Aorta (tissue), 5 donors: ENCODE measurements around the gene PROK2. TPM values are rescaled to one million over a fixed set of nuclear protein-coding genes. Genes with fewer than 3 reads are reported as not detected.
A peak's percentile ranks its signal among the peaks of the same experiment; 100 is the strongest.

Experiments used
- ATAC-seq: fragments of 200-7000 bp; cut with Tn5 transposase; one replicate; pipeline ENCODE4 v1.9.1; 2022; ENCODE audit warnings: moderate library complexity; ENCODE audit not compliant: low FRiP score
- DNase-seq, 2 donors: peaks; one replicate each; pipeline ENCODE4 v3.0.0-alpha.2; 2020
- H3K27ac ChIP-seq, 2 donors: one replicate each; pipeline ENCODE4 v1.5.1; 2013; ENCODE audit warnings: low read length in 2 of 2, mild to moderate bottlenecking in 2 of 2, moderate library complexity in 2 of 2, control low read depth in 1 of 2, inconsistent platforms in 1 of 2, low read depth in 1 of 2
- H3K27me3 ChIP-seq, 2 donors: one replicate each; pipeline ENCODE4 v1.6.1; 2013; ENCODE audit warnings: control low read depth in 1 of 2, low read length in 1 of 2, mild to moderate bottlenecking in 1 of 2, moderate library complexity in 1 of 2; ENCODE audit not compliant: insufficient read depth in 2 of 2, control insufficient read depth in 1 of 2
- H3K36me3 ChIP-seq, 2 donors: one replicate each; pipeline ENCODE4 v1.6.1; 2013; ENCODE audit warnings: control low read depth in 1 of 2, low read length in 1 of 2, mild to moderate bottlenecking in 1 of 2; ENCODE audit not compliant: insufficient read depth in 2 of 2, control insufficient read depth in 1 of 2
- H3K4me1 ChIP-seq, 2 donors: one replicate each; pipeline ENCODE4 v1.6.1; 2013; ENCODE audit warnings: low read length in 2 of 2, control low read depth in 1 of 2, mild to moderate bottlenecking in 1 of 2, moderate library complexity in 1 of 2; ENCODE audit not compliant: insufficient read depth in 2 of 2, control insufficient read depth in 1 of 2
- H3K4me3 ChIP-seq, 2 donors: one replicate each; pipeline ENCODE4 v1.5.1; 2013; ENCODE audit warnings: low read length in 2 of 2, control low read depth in 1 of 2, mild to moderate bottlenecking in 1 of 2
- H3K9me3 ChIP-seq: one replicate; pipeline ENCODE4 v1.6.1; 2013; ENCODE audit warnings: mild to moderate bottlenecking, low read length; ENCODE audit not compliant: control insufficient read depth
- WGBS, 2 donors: extraction: QIAGEN DNeasy Blood & Tissue Kit; methylation state at CpG; one replicate each; pipeline ENCODE4 v1.1.7; 2013; 5-methylcytosine and 5-hydroxymethylcytosine counted together
- intact Hi-C, 2 donors: fragments of 100-400 bp; cut with DNase I; formaldehyde crosslinking; loops; one replicate each; pipeline versions ENCODE4 v1.14.2 to v1.15.0; 2022
- polyA plus RNA-seq, 2 donors: library from polyadenylated mRNA; stranded (reverse); fragments of 200-250 nt; gene quantifications; one replicate each; pipeline ENCODE4 v1.2.3, GENCODE V29; 2013
- total RNA-seq, 2 donors: library from RNA; stranded (reverse); fragmentation: NEBNext Ultra II Directional; extraction: Animal tissue kit (Norgen Biotek cat#: 25700); gene quantifications; one replicate each; pipeline ENCODE4 v1.2.1, GENCODE V29; 2021
- donor health status: healthy with polysubstance abuse.
- donor health status: Bipolar disorder and iron deficiency.
- donor health status: DM: no; HTN: no; CAD: no.
- donor health status: DM: no; HTN: no; CAD: no.
- donor health status: DM: yes; HTN: yes; CAD: no.

Gene PROK2
- total and polyA plus RNA-seq, 4 donors: 0.64 to 3.8 (median 1.4) TPM

- Histone ChIP-seq H3K4me1 (no peaks in the 10 kb centered on the region), H3K27me3 (no peaks in the 10 kb centered on the region), H3K36me3 (no peaks in the 10 kb centered on the region), H3K4me3 (no peak overlapping the region), H3K27ac (no peak overlapping the region), H3K9me3 (no peaks in the 10 kb centered on the region)
- no peak for ATAC-seq
- DNase-seq: no peak
- WGBS, 2 donors: 86 to 89% methylated on average over 5 of the region's 5 CpGs
- intact Hi-C loops: no loop called here
Measured at GRCh38 chr3:71759401-71759800, 25.5 kb downstream of the PROK2 start.

GRCh38 chr3:71758091-71758490 is 26.9 kb downstream of the PROK2 start:
- no peak for DNase-seq
- Histone ChIP-seq H3K36me3 (no peaks in the 10 kb centered on the region), H3K4me3 (no peak overlapping the region), H3K27me3 (no peaks in the 10 kb centered on the region), H3K9me3 (no peaks in the 10 kb centered on the region), H3K27ac (no peak overlapping the region), H3K4me1 (no peaks in the 10 kb centered on the region)
- WGBS, 2 donors: 96 to 100% methylated on average over 2 of the region's 2 CpGs
- intact Hi-C loops: loop anchor here in 1 of 2 donors (1.0 kb wide), 1 partner anchor 11 kb away; no protein-coding TSS in a partner anchor
- ATAC-seq: no peak

- no peaks in the 10 kb centered on the region for H3K9me3 ChIP-seq
- DNase-seq (no peak), ATAC-seq (no peak)
- intact Hi-C loops: no loop called here
- no peak overlapping the region for H3K4me3 ChIP-seq
- H3K36me3 ChIP-seq: no peaks in the 10 kb centered on the region
- H3K27ac ChIP-seq: no peak overlapping the region
- no peaks in the 10 kb centered on the region for H3K27me3 ChIP-seq
- 25 to 29% methylated on average over 64 to 65 of the region's 65 CpGs for WGBS, 2 donors
- H3K4me1 ChIP-seq: no peaks in the 10 kb centered on the region
Measured at GRCh38 chr3:71754610-71755253, 30.2 kb downstream of the PROK2 start.

- intact Hi-C loops: no loop called here
- no peak within 1 kb of the TSS for H3K27ac ChIP-seq
- H3K9me3 ChIP-seq: no peaks in the 10 kb centered on the region
- H3K4me3 ChIP-seq: peak within 1 kb of the TSS; percentile 57 to 66
- WGBS, 2 donors: 1% methylated on average over 62 to 131 of the region's 131 CpGs
- H3K4me1 ChIP-seq: no peaks in the 10 kb centered on the region
- DNase-seq (peak in 1 of 2 donors; percentile 78), ATAC-seq (no peak)
- H3K36me3 ChIP-seq: no peaks in the 10 kb centered on the region
- H3K27me3 ChIP-seq: no peaks in the 10 kb centered on the region
Measured at GRCh38 chr3:71753701-71754609, 31.0 kb downstream of the PROK2 start, which contains the start of gene GPR27. TSS of gene GPR27 (plus strand) at chr3:71753855. CDS start at chr3:71754050, 195 bp downstream.

GRCh38 chr3:71752831-71753700 is 31.9 kb downstream of the PROK2 start:
- intact Hi-C loops: no loop called here
- Histone ChIP-seq H3K27me3 (no peaks in the 10 kb centered on the region), H3K4me3 (peak overlapping the region; percentile 57 to 66), H3K4me1 (no peaks in the 10 kb centered on the region), H3K9me3 (no peaks in the 10 kb centered on the region), H3K36me3 (no peaks in the 10 kb centered on the region), H3K27ac (no peak overlapping the region)
- ATAC-seq: no peak
- DNase-seq: no peak
- 20 to 27% methylated on average over 50 to 68 of the region's 68 CpGs for WGBS, 2 donors

- Histone ChIP-seq H3K9me3 (no peaks in the 10 kb centered on the region), H3K27ac (no peak overlapping the region), H3K36me3 (no peaks in the 10 kb centered on the region), H3K4me3 (no peak overlapping the region), H3K4me1 (no peaks in the 10 kb centered on the region), H3K27me3 (no peaks in the 10 kb centered on the region)
- ATAC-seq: no peak
- intact Hi-C loops: no loop called here
- WGBS, 2 donors: 94 to 97% methylated on average over 4 of the region's 4 CpGs
- no peak for DNase-seq
Measured at GRCh38 chr3:71751602-71752001, 33.3 kb downstream of the PROK2 start.

GRCh38 chr3:71744738-71745137 is 40.2 kb downstream of the PROK2 start:
- ATAC-seq (no peak), DNase-seq (no peak)
- H3K27ac ChIP-seq: no peak overlapping the region
- intact Hi-C loops: no loop called here
- no peaks in the 10 kb centered on the region for H3K4me1 ChIP-seq
- no peaks in the 10 kb centered on the region for H3K27me3 ChIP-seq
- no peaks in the 10 kb centered on the region for H3K36me3 ChIP-seq
- WGBS, 2 donors: 88 to 90% methylated on average over 3 of the region's 3 CpGs
- H3K9me3 ChIP-seq: no peaks in the 10 kb centered on the region
- no peak overlapping the region for H3K4me3 ChIP-seq

- Histone ChIP-seq H3K4me3 (peak overlapping the region; percentile 18 to 21), H3K36me3 (no peaks in the 10 kb centered on the region), H3K9me3 (no peaks in the 10 kb centered on the region), H3K4me1 (no peaks in the 10 kb centered on the region), H3K27ac (no peak overlapping the region), H3K27me3 (no peaks in the 10 kb centered on the region)
- ATAC-seq (no peak), DNase-seq (no peak)
- WGBS, 2 donors: 98 to 100% methylated on average over 1 of the region's 1 CpG
- intact Hi-C loops: no loop called here
Measured at GRCh38 chr3:71742621-71743020, 42.3 kb downstream of the PROK2 start.
